ENCODE data around the gene AP1M2. TPM values are rescaled to one million over a fixed set of nuclear protein-coding genes. Genes with fewer than 3 reads are reported as not detected.

The AP1M2 gene
- total RNA-seq = not detected
- polyA plus RNA-seq = not detected

DNA sequence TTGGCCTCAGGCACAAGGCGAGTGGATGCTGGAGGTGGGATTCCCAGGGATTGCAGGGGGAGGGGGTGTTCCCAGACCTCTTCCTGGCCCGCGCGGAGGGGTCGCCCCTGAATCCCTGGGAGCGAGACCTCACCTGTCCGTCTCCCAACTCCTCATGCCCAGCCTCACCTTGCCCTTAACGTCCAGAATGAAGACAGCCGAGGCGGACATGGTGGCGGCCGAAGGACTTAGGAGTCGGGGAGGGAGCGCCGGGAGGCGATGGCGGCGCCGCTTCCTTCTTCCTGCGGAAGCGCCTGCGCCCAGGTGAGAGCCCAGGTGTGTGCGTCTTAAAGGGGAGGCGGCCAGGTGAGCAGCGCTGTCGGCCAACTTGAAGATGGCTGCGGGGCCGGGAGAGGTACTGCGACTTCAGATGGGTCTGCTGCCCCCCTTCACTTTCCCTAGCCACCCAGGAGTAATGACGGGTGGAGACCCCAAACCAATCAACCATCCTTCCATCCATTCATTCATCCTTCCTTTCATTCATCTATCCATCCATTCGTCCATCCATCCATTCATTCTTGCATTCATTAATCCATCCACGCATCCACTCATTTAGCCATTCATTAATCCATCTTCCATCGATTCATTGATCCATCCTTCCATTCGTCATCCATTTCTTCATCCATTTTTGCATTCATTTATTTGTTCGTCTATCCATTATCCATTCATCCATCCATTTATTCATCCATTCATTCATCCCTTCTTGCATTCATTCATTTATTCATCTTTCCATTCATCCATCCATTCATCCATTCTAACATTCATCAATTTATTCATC, at the start of gene AP1M2:
AP1M2 (minus strand) TSS at position 291 of the 817 bp plus-strand sequence; CDS start at position 210, 81 bp downstream.
- Histone ChIP-seq H3K4me1 (ENCODE audit: insufficient read depth, low read length) (peaks cover 13% of the 10 kb centered on the region), H3K4me3 (ENCODE audit: low read length in 2 of 2) (no peak within 1 kb of the TSS), H3K36me3 (ENCODE audit: insufficient read depth, low read length) (no peaks in the 10 kb centered on the region), H3K27ac (ENCODE audit: low read depth, low read length) (no peak within 1 kb of the TSS), H3K9me3 (ENCODE audit: control insufficient read depth in 1 of 2, low read length in 2 of 2) (no peaks in the 10 kb centered on the region), H3K27me3 (ENCODE audit: insufficient read depth, low read length) (no peaks in the 10 kb centered on the region)
- DNase-seq = no peak
- Mint-ChIP-seq H3K27ac (peak within 1 kb of the TSS in 4 of 7 donors; percentile 8 to 84 (median 26)), H3K4me3 (peak within 1 kb of the TSS in 2 of 8 donors; percentile 15 to 65), H3K4me1 (peaks cover 10 to 24% (median 16%) of the 10 kb centered on the region in 4 donors), H3K27me3 (peaks cover 0 to 5% of the 10 kb centered on the region in 2 donors), H3K36me3 (no peaks in the 10 kb centered on the region), H3K9me3 (no peaks in the 10 kb centered on the region)
- POLR2A ChIA-PET (ENCODE audit: partially characterized antibody) = no interaction called here
- CTCF ChIA-PET (ENCODE audit: partially characterized antibody) = interaction anchor here (0.7 to 9.3 kb wide), 2 partner anchors 60 to 242 kb away, joined by 3 to 473 read pairs; no protein-coding TSS in a partner anchor
- intact Hi-C loops (cut with micrococcal nuclease) = no loop called here

- POLR2A ChIA-PET (ENCODE audit: partially characterized antibody) = no interaction called here
- Histone ChIP-seq H3K27me3 (ENCODE audit: insufficient read depth, low read length) (no peaks in the 10 kb centered on the region), H3K36me3 (ENCODE audit: insufficient read depth, low read length) (peaks cover 64% of the 10 kb centered on the region), H3K4me1 (ENCODE audit: insufficient read depth, low read length) (no peaks in the 10 kb centered on the region), H3K27ac (ENCODE audit: low read depth, low read length) (no peak overlapping the region), H3K4me3 (ENCODE audit: low read length in 2 of 2) (no peak overlapping the region), H3K9me3 (ENCODE audit: control insufficient read depth in 1 of 2, low read length in 2 of 2) (no peaks in the 10 kb centered on the region)
- Mint-ChIP-seq H3K36me3 (peaks cover 51 to 74% of the 10 kb centered on the region in 2 donors), H3K4me3 (no peak overlapping the region), H3K27me3 (no peaks in the 10 kb centered on the region), H3K4me1 (peaks cover 0 to 3% (median under 1%) of the 10 kb centered on the region in 4 donors), H3K9me3 (no peaks in the 10 kb centered on the region), H3K27ac (peak overlapping the region in 3 of 7 donors; percentile 50 to 69 (median 60))
- intact Hi-C loops (cut with micrococcal nuclease) = no loop called here
- CTCF ChIA-PET (ENCODE audit: partially characterized antibody) = interaction anchor here (2.1 to 2.5 kb wide), 2 partner anchors 9 to 55 kb away, joined by 9 to 10 read pairs; no protein-coding TSS in a partner anchor
- DNase-seq = no peak
These were observed 49.3 kb upstream of the AP1M2 start for GRCh38 chr19:10636304-10636972.

DNA sequence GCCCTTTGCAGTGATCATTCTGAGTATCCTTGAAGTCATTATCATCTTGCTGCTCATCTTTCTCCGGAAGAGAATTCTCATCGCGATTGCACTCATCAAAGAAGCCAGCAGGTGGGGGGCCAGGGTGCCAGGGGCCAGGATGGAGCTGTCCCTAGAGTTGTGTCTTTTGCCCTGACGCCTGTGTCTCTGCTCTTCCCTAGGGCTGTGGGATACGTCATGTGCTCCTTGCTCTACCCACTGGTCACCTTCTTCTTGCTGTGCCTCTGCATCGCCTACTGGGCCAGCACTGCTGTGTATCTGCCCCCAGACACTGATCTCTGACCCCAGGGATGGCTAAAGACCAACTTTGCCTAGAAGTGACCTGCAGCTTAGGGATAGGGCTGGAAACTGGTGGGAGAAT, 47.9 kb upstream of the AP1M2 start:
- no peak overlapping the region for H3K4me3 ChIP-seq (ENCODE audit: low read length in 2 of 2)
- no peaks in the 10 kb centered on the region for H3K9me3 Mint-ChIP-seq
- H3K27ac ChIP-seq (ENCODE audit: low read depth, low read length) = no peak overlapping the region
- intact Hi-C loops (cut with micrococcal nuclease) = no loop called here
- peaks cover 0 to 3% (median under 1%) of the 10 kb centered on the region in 4 donors for H3K4me1 Mint-ChIP-seq
- no peaks in the 10 kb centered on the region for H3K27me3 Mint-ChIP-seq
- no peaks in the 10 kb centered on the region for H3K4me1 ChIP-seq (ENCODE audit: insufficient read depth, low read length)
- no peaks in the 10 kb centered on the region for H3K27me3 ChIP-seq (ENCODE audit: insufficient read depth, low read length)
- H3K36me3 ChIP-seq (ENCODE audit: insufficient read depth, low read length) = peaks cover 67% of the 10 kb centered on the region
- CTCF ChIA-PET (ENCODE audit: partially characterized antibody) = interaction anchor here (1.4 to 2.5 kb wide), 2 partner anchors 11 to 15 kb away, joined by 4 to 10 read pairs; no protein-coding TSS in a partner anchor
- no peak overlapping the region for H3K4me3 Mint-ChIP-seq
- POLR2A ChIA-PET (ENCODE audit: partially characterized antibody) = no interaction called here
- H3K36me3 Mint-ChIP-seq = peaks cover 46 to 70% of the 10 kb centered on the region in 2 donors
- H3K27ac Mint-ChIP-seq = peak overlapping the region in 1 of 7 donors; percentile 8
- no peak for DNase-seq
- H3K9me3 ChIP-seq (ENCODE audit: control insufficient read depth in 1 of 2, low read length in 2 of 2) = no peaks in the 10 kb centered on the region

DNA sequence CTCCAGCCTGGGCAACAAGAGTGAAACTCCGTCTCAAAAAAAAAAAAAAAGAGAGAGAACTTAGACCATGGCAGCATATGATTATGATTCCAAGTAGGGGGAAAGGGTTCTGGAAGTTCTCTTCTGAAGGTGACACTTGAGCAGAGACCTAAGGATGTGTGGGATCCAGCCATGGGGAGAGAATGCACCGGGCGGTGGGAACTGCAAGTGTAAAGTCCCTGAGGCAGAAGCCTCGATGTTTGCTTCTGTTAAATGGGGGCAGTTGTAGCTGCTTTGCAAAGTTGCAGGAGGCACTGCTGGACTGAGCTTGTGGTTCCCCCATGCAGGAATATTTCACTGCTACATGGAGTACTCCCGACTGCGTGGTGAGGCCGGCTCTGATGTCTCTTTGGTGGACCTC, 47.3 kb upstream of the AP1M2 start:
- no peak overlapping the region for H3K27ac Mint-ChIP-seq
- H3K27me3 ChIP-seq (ENCODE audit: insufficient read depth, low read length) = no peaks in the 10 kb centered on the region
- H3K4me1 Mint-ChIP-seq = peaks cover 0 to 3% (median under 1%) of the 10 kb centered on the region in 4 donors
- H3K4me1 ChIP-seq (ENCODE audit: insufficient read depth, low read length) = no peaks in the 10 kb centered on the region
- CTCF ChIA-PET (ENCODE audit: partially characterized antibody) = interaction anchor here (1.2 to 2.3 kb wide), 3 partner anchors 10 to 53 kb away, joined by 3 to 8 read pairs (median 4); no protein-coding TSS in a partner anchor
- H3K4me3 ChIP-seq (ENCODE audit: low read length in 2 of 2) = no peak overlapping the region
- DNase-seq = no peak
- no peak overlapping the region for H3K27ac ChIP-seq (ENCODE audit: low read depth, low read length)
- no peak overlapping the region for H3K4me3 Mint-ChIP-seq
- peaks cover 46 to 66% of the 10 kb centered on the region in 2 donors for H3K36me3 Mint-ChIP-seq
- no peaks in the 10 kb centered on the region for H3K9me3 ChIP-seq (ENCODE audit: control insufficient read depth in 1 of 2, low read length in 2 of 2)
- intact Hi-C loops (cut with micrococcal nuclease) = no loop called here
- no peaks in the 10 kb centered on the region for H3K27me3 Mint-ChIP-seq
- POLR2A ChIA-PET (ENCODE audit: partially characterized antibody) = no interaction called here
- peaks cover 62% of the 10 kb centered on the region for H3K36me3 ChIP-seq (ENCODE audit: insufficient read depth, low read length)
- H3K9me3 Mint-ChIP-seq = no peaks in the 10 kb centered on the region

GRCh38 chr19:10631874-10632273, 44.8 kb upstream of the AP1M2 start:
- Mint-ChIP-seq H3K9me3 (no peaks in the 10 kb centered on the region), H3K27me3 (no peaks in the 10 kb centered on the region), H3K4me3 (no peak overlapping the region), H3K36me3 (peaks cover 48 to 59% of the 10 kb centered on the region in 2 donors), H3K4me1 (peaks cover 0 to 2% (median 0%) of the 10 kb centered on the region in 4 donors), H3K27ac (peak overlapping the region in 2 of 7 donors; percentile 25 to 63)
- peaks cover 61% of the 10 kb centered on the region for H3K36me3 ChIP-seq (ENCODE audit: insufficient read depth, low read length)
- H3K27me3 ChIP-seq (ENCODE audit: insufficient read depth, low read length) = no peaks in the 10 kb centered on the region
- no peak for DNase-seq
- no peaks in the 10 kb centered on the region for H3K9me3 ChIP-seq (ENCODE audit: control insufficient read depth in 1 of 2, low read length in 2 of 2)
- no peaks in the 10 kb centered on the region for H3K4me1 ChIP-seq (ENCODE audit: insufficient read depth, low read length)
- ChIA-PET CTCF (ENCODE audit: partially characterized antibody) (no interaction called here), POLR2A (ENCODE audit: partially characterized antibody) (no interaction called here)
- intact Hi-C loops (cut with micrococcal nuclease) = no loop called here
- H3K4me3 ChIP-seq (ENCODE audit: low read length in 2 of 2) = no peak overlapping the region
- no peak overlapping the region for H3K27ac ChIP-seq (ENCODE audit: low read depth, low read length)

GRCh38 chr19:10625762-10626138, 38.6 kb upstream of the AP1M2 start:
- Histone ChIP-seq H3K27me3 (ENCODE audit: insufficient read depth, low read length) (no peaks in the 10 kb centered on the region), H3K4me3 (ENCODE audit: low read length in 2 of 2) (no peak overlapping the region), H3K4me1 (ENCODE audit: insufficient read depth, low read length) (peaks cover 33% of the 10 kb centered on the region), H3K36me3 (ENCODE audit: insufficient read depth, low read length) (peaks cover 23% of the 10 kb centered on the region), H3K27ac (ENCODE audit: low read depth, low read length) (no peak overlapping the region), H3K9me3 (ENCODE audit: control insufficient read depth in 1 of 2, low read length in 2 of 2) (no peaks in the 10 kb centered on the region)
- intact Hi-C loops (cut with micrococcal nuclease) = no loop called here
- Mint-ChIP-seq H3K4me1 (peaks cover 20 to 43% (median 27%) of the 10 kb centered on the region in 4 donors), H3K27ac (peak overlapping the region in 4 of 7 donors; percentile 57 to 79 (median 69)), H3K4me3 (no peak overlapping the region), H3K36me3 (peaks cover 20 to 32% of the 10 kb centered on the region in 2 donors), H3K27me3 (no peaks in the 10 kb centered on the region), H3K9me3 (no peaks in the 10 kb centered on the region)
- DNase-seq = no peak
- CTCF ChIA-PET (ENCODE audit: partially characterized antibody) = interaction anchor here (0.8 to 2.1 kb wide), 3 partner anchors 18 to 132 kb away, joined by 5 to 11 read pairs (median 6); no protein-coding TSS in a partner anchor
- POLR2A ChIA-PET (ENCODE audit: partially characterized antibody) = interaction anchor here (0.7 to 4.3 kb wide), 3 partner anchors 22 to 53 kb away, joined by 3 to 20 read pairs (median 3); no protein-coding TSS in a partner anchor
